Stimulated activated CD4-positive, alpha-beta T cell treated with anti-CD3 and anti-CD28 coated beads, Interleukin-12 subunit alpha, Interleukin-12 subunit beta, amount 100 ng/mL, for 48 hours (primary cell): ENCODE results near the gene UQCR10.

Source experiments
- DNase-seq, 3 donors: peaks; one replicate each; pipeline ENCODE4 v3.0.0-alpha.2; 2020; ENCODE audit warnings: low read depth in 2 of 3, low spot score in 1 of 3

The UQCR10 gene

DNA sequence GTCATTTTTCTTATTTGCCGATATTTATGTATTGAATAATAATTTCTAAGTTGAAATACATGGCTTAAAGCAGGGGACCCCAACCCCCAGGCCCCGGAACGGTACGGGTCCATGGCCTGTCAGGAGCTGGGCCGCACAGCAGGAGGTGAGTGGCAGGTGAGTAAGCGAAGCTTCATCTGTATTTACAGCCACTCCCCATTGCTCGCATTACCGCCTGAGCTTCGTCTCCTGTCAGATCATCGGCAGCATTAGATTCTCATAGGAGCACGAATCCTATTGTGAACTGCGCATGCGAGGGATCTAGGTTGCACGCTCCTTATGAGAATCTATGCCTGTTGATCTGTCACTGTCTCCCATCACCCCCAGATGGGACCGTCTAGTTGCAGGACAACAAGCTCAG is 4.9 kb upstream of the UQCR10 start:
- no peak for DNase-seq

DNA sequence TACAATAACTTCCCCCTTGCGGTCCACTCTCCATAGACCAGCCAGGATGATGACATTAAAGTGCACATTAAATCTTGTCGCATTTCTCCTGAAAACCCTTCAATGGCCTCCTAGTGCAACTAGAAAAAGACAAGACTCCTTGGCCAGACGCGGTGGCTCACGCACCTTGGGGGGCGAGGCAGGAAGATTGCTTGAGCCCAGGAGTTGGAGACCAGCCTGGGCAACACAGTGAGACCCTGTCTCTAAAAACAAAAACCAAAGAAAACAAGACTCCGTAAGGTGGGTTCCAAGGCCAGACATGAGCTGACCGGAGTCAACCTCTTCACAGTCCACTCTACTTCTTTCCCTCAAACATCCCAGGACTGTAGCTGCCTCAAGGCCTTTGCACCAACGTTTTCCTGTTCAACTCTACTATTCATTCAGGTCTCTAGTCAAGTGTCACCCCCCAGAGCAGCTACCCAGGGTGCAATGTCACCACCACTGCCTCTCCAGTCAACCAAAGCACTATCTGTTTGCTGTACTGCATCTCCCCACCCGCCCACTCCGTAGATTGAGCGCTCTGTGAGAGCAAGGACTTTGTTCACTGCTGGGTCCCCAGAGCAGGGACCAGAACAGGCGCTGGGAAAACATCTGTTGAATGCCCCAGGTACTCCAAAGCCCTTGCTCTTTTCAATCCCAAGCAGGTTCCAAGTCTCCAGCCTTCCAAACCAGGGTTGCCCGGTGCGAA is 1.1 kb upstream of the UQCR10 start:
- DNase-seq, result peak; percentile 10 to 23 (median 16)

DNA sequence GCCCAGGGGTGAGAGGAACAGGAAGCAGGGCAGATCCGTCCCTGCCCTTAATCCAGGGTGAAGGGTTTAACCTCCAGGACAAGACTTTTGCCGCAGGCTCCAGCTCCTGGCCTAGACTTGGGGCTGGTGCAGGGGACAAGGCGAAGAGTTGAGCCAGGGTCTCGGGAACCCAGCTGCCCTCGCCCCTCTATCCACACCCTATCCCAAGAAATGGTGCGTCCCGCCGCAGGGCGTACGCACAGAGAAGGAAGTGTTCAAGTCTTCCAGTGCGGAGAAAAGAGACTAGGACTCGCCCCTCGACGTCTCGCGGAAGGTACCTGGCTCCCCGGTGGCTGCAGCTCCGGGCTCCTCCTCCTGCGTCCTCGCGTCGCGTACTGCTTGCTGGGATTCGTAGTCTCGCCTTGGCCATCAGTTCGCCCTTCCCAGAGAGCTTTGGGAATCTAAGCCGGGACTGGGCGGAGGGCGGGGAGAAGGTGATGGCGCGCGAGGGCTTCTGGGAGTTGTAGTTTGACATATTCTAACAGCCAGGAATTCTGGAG is 468 bp upstream of the UQCR10 start, which contains the start of gene ZMAT5:
Gene ZMAT5 (minus strand): TSS at position 376 of the 539 bp plus-strand sequence. CDS start 18,463 bp downstream, outside the sequence.
- peak; percentile 82 to 90 (median 90) for DNase-seq

DNA sequence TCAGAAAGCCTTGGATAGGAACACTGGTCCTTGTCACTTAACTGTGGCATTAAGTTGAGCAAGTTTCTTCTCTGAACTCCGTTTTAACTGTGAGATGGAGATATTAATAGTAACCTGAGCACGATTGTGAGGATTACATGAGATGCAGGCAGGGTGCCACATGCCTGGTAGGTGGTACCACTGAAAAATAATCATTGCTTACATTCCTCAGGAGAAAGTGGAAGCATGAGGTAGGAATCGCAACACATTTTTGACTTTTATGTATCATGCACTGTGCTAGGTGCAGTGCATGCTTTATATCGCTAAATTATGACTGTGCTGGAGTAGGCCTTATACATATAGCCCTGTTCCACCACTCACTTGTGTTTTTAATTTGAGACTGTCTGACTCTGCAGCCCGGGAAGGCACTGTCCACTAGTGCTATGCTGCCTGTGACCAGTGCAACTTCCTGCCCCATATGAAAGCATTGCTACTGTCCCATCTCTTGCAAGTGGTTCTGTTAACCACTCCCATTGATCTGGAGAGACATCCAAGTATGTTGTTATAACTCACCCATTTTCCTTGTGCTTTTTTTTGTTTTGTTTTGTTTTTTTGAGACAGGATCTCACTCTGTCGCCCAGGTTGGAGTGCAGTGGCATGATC is 1.0 kb downstream of the UQCR10 start:
- no peak for DNase-seq

DNA sequence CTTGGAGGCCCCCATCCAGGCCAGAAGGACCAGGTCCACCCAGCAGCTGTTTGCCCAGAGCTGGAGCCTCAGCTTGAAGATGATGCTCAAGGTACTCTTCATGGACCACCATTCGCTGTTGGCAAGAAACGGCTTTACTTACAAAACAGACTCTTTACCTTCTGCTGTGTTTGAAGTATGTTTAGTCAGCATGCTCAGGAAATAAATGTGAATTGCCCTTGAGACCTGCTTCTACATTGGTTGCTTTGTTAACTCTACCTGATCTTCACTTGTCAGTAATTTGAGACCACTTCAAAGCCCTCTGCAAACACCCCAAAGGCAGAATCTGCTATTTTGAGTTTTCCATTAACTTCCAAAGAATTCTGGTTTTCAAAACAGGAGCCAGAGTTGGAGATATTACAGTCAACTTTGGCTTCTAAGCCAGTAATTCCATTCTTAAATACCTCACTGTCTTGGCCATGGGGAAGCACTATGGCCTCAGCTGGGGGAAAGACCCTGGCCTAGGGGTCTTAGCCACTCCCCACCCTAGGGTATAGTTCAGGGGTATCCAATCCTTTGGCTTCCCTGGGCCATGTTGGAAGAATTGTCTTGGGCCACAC is 2.7 kb downstream of the UQCR10 start:
- DNase-seq, result no peak

DNA sequence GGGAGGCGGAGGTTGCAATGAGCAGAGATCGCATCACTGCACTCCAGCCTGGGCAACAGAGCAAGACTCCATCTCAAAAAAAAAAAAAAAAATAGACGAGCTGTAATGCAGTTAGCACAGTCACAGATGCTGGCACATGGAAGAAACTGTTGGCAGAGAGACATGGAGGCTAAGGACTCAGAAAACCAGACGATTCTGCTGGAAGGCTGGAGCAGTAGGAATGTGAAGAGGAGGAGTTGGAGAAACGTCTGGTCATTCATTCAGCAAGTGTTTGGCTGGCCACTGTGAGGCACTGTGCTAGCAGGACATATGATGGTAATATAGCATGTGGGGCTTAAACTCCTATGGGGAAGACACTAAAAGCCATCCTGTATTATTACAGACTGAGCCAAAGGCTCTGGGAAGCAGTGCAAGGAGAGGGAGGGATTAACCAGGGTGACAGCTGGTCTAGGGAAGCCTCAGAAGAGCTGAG is 5.0 kb downstream of the UQCR10 start:
- no peak for DNase-seq

DNA sequence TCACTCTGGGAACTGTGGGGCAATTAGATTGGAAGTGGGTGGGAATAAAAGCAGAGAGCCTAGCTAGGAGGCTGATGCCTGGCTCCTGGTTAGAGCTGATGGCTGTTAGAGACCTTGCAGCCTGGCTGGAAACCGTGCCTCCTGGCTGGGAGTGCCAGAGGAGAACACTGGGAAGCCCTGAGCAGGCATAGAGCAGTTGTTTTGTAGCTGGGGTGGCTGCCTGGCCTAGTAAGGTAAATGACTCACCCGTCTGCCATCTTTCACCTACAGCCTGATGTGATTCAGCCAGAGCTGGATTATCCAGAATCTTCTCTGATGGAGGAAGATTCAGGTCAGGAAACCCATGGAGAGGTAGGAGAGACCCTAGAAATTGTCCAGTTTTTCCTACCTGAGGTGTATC is 6.1 kb downstream of the UQCR10 start:
- no peak for DNase-seq

DNA sequence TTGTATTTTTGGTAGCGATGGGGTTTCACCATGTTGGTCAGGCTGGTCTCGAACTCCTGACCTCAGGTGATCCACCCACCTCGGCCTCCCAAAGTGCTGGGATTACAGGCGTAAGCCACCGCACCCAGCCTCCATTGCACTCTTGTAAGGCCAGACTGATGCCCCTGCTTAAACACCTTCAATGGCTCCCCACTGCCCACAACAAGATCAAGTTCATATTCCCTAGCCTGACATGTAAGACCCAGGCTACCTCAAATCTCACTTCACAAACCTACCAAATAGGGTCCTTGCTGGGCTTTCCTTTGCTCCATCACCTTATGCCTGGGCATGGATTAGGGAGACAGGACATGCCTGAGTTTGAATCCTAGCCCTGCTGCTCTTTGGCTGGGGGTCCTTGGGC is 13.1 kb downstream of the UQCR10 start:
- no peak for DNase-seq

DNA sequence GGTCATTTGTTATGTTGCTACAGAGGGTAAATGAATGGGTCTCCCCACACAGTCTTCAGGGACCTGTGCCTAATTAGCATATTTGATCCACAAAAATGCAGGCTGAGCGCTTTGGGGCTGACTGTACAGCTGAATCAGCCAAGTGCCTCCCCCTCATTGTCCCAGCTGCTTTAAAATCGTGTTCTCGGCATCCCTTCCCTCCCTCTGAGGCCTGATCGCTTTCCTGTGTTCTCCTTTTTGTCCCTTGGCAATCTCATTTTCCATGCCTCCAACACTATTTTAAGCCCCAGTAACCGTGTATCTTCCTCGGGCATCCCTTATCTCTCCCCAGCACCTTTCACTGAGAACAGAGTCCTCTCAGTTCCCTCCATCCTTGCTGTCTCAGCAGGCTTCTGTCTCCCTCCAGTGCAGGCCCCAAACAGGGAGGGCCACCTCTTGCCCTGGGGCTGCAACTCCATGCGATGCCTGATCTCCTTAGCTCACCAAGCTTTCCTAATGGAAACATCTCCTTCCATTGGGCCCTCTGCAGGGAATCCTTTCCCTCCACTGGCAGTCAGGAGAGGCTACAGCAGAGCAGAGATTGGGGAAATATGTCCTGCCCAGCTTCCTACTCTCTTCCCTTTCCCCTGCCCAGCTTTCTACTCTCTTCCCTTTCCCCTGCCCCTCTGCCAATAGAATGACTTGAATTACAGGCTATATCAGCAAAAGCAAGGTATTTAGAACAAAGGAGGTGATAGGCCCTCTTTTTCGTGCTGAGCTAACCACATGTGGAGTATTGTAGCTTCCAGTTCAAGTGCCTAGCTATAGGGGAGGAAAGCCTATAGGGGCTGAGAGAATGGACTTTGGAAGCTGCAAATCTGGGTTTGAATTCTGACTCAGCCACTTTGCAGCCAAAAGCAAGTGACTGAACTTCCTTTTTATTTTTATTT is 13.8 kb downstream of the UQCR10 start:
- no peak for DNase-seq

DNA sequence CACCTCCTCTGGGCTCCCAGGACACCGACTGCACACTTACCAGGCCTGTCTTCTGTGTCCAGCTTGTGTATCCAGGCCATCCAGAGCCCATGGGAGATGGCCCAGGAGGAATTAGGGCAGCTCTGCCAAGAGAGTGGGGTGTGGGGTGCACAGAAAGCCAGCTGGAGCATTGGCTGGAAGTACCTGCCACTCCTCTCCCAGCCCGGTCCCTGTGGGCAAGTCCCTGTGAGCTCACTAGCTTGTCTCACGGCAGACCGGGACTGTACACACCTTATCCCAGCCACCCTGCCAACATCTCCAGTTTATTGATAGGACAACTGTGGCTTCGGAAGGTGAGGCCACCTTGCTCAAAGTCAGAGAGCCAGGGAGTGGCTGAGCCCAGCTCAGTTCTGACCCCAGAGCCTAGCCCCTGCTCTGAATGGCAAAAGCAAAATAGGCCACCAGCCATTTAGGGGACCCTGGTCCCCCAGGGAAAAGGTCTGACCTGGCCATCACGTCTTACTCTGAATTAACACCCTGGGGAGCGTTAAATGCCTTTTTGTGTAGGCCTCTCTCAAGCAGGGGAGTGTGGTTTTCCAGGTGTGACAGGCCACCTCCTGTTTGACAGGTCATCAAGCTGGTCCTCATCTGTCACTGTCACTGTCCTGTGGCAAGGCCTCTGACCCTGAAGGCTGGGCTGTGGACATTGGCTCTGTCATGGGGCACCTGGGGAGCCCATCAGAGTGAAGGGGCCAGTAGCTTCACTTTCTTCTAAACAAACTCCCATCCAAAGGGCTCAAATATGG is 15.1 kb downstream of the UQCR10 start:
- no peak for DNase-seq

DNA sequence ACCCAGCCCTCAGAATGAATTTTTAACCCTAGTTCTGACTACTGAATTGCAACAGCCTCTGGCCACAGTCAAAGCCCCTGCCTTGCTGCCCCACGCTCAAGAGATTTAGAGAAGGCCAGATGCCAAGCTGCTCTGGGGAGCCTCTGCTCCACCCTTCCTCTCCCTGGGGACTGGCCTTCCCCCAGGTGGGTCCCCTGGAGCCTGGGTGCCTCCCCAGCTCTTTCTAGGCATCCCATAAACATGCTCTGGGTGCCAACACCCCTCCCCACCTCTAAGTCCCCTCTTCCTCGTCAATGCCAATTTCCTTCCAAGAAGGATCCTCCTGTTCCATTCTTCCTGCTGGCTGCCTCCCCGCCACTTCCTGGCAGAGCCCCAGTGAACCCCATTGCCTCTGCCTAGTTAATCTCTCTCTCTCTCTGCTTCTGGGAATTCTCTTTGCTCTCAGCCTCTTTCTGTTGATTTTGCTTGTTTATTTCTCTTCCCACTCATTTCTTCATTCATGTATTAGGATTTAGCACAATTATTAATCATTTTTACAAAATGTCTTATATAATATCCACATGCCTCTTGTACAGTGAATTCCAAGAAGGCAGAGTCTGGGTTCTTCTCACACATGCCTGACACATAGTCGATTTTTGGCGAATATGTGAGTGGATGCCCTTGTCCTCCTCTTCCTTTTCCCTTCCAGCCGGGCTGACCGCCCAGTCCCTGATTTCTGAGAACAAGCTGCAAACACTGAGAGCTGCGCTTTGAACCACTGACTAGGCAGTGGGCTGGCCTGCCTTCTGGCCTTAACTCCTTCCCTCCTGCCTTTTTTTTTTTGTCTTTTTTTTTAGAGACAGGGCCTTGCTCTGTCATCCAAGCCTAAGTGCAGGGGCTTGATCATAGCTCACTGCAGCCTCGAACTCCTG is 17.5 kb downstream of the UQCR10 start:
- no peak for DNase-seq

DNA sequence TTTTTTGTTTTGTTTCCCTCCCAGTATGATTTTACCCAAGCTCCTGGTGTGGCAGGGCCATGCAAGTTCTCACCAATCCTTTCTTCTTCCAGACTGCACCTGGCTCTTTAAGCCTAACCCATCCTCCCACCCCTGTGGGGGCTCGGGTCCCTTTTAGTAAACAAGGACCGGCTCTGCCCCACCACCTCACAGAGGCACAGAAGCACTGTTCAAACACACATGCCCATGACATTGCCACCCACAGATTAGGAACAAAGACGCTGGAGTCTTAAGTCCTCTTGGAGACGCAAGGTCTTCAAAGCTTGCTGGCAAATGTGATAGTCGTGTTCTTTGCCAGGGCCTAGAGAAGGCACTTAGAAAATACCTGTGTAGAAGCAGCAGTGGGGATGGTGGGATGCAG is 18.9 kb downstream of the UQCR10 start:
- DNase-seq, result no peak

DNA sequence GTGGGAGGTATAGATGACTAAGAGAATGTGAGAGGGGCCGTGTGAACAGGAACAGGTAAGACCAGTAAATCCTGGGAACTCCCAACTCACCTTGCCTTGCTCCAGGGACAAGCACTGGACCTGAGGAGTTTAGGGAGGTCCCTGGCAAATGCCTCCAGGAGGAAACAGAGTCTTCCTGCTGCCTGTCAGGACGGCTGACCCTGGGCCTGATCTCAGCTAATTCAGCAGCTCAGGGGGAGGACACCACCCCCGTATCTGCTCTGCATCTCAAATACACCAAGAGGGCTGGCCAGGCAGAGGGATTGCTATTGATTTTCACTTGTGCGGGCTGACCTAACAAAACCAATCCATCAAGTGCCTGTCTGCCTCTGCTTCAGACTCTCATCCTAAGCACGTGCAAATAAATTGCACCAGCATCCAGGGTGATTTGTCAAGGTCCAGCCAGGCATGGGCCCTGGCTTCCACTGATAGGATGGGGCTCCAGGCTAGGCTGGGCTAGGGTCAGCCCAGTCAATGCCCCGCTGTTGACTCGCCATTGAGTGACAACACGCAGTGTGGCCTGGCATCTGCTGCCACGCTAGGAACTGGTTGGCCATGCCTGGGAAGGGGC is 20.3 kb downstream of the UQCR10 start:
- DNase-seq, result no peak

DNA sequence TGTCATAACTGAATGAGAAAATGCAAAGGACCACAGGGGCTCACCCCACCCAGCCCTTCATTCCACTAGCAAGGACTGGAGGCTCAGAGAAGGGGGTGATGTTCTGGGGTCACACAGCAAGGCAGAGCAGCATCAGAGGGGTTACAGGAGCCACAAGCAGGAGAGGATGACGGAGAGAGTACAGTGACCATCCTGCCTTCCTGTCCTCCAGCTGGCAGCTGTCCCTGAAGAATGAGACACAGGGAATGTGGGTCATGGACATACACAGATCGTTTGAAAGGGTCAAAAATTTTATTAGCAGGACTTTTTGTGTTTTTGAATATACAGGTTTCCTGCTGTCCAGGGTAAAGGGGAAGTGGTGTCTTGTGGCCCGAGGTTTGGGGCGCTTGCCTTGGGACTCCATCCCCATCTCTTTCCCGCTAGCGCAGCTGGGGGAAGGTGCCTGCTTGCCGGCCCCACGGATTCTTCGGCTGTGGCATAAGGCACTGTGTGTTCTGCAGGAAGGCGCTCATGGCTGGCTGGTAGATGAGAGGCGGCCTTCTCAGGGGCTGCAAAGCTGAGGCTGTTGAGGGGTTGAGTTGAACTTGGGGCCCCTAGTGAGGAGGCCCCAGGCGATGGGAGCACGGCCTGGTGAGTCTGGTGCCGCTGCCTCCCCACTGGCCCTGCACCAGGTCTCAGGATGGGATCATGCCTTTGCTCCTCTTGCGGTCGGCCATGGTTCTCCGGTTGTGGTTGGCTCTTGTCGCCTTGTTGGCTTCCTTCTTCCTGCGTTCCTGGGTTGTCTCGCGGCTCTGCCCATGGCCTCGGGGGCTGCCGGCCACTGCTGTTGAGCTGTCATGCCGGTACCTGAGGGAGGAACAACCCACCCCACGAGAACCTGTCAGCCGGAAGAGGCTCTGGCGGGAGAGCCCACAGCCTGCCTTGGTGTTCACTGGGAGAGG is 21.4 kb downstream of the UQCR10 start:
- DNase-seq, result no peak

DNA sequence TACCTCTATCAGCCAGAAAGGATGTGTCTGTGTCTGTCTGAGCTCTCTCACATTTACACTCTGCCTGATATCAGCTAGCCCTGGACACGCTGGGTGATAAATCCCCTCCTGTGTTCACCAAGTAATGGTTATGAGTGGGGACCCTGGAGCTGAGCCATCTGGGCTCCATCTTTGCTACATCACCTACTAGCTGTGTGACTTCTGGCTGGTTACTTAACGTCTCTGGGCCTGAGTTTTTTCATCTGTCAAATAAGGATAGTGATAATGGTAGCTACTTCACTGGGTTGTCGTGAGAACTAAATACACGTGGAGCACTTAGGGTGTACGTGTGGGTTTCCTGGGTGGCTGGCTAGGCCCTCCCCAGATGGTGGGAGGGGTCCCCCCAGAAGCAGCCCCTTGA is 22.9 kb downstream of the UQCR10 start:
- DNase-seq, result no peak

DNA sequence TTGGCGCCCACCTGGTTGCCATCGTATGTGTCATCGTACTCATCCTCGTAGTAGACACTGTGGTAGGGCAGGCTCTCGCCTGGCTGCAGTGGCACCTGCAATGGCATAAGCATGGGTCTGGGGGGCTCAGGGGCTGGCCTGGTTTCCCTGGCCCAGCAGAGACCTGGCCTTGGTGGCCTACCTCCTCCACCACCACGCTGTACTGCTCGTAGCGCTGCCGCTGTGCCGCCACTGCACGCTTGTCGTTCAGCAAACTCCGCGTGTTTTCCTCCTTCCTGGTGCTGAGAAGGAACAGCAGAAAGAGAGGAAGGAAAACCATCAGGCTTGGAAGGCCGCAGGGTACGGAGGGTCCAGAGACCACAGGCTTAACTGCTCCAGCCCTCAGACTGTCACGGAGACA is 26.2 kb downstream of the UQCR10 start:
- no peak for DNase-seq

DNA sequence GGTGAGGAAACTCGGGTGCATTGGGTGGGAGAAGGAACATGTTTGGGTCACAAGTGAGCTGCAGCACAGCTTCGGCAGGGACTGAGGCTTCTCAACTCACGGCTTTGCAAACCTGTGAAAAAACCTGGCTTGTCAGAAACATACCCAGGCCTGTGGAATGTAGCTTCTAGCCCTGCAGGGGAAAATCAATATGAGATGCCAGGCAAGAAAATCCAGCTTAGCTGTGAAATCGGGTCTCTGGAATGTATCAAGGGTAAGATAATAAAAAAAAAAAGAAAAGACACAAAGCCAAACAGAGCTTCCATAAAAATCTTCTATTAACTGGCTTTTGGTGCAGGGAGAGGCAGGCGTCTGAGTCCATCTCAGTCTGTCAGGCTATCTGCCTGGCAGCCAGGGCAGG is 28.5 kb downstream of the UQCR10 start:
- DNase-seq, result no peak

DNA sequence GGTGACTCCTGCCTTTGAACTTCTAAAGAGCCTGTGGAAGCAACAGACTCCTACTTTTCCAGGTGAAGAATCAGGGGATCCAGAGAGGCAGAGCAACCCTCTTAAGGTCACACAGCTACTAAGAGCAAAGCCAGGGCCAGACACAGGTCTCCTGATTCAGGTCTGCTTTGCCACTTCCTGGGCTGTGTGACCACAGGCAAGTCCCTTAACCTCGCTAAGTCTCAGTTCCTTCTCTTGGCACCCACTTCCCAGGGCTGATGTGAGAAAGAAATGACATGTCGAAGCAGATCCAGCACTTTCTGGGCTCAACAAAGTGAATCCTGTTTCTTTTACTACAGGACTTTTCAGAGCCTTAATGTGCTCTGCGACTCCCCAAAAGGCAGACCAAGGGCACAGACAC is 30.2 kb downstream of the UQCR10 start:
- DNase-seq, result no peak
